Measurements from ENCODE around the gene RPTOR.

Gene RPTOR

DNA sequence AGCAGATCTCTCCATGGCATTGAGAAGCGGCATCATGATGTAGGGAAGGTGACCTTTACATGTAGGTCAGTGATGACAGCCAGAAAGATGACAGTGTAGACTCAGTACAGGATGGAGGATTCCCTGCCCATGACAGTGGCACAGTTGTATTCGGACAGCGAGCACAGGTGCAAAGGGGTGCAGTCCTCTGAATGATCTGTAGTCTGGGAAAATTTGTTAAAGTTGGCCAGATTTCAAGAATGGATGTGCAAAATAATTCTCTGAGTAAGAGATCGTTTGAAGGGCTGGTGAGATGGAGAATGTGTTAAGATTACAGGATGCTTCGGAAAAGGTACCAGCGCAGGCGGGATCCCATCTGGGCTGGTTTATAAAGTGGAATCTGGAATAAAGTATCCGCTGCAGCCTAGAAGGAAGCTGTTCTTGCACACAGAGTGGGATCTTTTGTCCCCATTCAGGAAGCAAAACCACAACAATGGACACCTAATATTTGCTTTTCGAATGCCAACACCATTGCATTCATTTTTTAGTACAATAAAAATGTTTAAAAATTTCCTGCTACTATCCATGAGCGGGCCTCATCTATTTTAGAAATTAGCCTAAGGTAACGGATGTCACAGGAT, 101.2 kb downstream of the RPTOR start:
- DNase-seq = no peak

DNA sequence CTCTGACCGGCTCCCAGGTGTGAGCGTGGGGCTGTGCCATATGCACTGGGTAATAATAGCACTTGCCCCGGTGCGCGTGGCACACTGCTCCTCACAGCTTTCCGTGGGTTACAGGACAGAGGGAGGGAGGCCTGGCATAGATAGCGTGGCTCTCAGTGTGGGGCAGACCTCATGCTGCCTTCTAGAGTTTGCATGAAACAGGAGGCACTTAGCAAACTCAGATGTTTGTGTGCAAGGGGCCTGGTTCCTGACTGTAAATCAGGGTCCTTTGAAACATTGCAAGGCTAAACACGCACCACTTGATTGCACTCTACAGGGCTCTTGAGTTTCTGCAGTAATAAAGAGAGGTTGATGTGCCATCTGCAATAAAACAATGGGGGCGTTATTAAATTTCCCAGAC, 101.7 kb downstream of the RPTOR start:
- DNase-seq = no peak

DNA sequence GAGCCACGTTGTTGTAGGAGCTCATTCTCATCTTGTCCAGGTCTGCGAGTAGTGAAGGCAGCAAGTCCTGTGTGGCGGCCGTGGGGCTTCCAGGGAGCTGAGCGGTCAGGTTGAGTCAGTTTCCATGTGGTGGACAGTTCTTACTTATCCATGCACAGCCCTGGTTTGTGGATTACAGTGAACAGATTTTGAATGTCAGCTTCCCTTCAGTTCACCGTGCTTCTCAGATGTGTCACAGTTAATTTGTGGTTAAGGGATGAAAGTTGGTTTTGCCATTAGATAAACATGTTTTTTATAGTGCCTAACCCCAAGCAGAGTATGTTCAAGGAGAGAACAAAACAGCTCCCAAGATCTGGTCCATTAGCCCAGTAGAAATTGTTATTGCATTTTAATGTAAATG, 103.1 kb downstream of the RPTOR start:
- DNase-seq = peak; percentile 89

DNA sequence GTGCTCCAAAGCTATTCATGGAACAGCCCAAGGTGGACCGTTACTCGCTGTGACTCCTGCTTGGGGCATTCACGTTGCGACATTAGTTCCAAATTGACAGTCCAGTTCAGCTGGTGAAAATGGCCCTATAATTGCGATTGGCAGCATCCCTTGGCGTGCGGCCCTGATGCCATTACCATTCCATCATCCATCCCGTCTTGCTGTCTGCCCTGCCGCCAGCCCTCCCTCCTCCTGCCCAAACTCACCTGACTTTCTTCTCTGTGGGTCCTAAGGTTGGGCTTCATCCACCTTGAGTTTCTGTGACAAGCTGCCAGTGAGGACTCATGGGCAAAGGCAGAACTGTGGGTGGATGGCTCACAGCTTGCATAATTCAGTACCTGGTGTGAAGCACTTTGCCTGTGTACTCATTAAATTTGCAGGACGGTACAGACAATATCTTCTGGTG, 104.6 kb downstream of the RPTOR start:
- no peak for DNase-seq

DNA sequence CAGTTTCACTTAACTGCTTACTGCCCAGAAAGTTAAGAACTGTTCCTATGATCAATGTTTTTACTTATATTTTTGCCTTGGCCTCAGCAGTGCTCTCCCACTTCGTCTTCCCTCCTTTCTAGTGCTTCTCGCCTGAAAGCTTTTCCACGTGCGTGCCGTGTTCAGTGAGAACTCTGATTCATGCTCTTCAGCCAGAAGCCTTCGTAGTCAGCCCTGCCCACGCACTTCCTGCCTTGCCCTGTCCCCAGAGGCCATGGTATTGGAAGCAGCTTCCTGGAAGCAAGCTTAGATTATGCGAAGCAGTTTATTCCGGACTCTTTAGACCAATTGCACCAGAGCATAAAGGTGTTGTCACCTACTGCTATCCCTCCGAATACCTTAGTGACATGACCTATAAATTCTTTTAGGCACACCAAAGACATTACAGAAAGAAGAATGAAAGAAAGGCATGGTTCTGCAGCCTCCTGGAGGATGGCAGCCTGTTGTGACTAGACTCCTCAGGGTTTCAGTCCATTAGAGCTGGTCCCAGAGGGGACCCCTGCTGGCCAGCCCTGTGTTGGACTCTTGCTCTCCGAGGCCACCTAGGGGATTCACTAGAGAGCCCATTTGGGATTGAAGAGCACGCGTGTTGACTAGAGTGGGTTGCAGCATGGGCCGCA, 105.2 kb downstream of the RPTOR start:
- peak; percentile 78 for DNase-seq

DNA sequence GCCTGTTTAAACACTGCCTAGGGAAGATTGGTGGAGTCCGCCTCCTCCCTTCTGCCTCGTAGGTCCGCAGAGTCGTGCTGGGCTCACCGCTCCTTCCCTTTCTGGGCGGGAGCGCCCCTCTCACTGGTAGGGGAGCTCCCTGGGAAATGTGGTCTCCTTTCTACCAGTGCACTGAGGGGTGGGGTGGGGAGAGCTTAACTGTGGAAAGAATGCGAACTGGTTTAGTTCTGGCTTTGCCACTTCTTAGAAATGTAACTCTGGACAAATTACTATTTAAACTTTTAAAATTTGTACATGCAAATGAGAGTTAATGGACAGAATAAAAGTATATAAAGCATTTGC, 105.7 kb downstream of the RPTOR start:
- no peak for DNase-seq

DNA sequence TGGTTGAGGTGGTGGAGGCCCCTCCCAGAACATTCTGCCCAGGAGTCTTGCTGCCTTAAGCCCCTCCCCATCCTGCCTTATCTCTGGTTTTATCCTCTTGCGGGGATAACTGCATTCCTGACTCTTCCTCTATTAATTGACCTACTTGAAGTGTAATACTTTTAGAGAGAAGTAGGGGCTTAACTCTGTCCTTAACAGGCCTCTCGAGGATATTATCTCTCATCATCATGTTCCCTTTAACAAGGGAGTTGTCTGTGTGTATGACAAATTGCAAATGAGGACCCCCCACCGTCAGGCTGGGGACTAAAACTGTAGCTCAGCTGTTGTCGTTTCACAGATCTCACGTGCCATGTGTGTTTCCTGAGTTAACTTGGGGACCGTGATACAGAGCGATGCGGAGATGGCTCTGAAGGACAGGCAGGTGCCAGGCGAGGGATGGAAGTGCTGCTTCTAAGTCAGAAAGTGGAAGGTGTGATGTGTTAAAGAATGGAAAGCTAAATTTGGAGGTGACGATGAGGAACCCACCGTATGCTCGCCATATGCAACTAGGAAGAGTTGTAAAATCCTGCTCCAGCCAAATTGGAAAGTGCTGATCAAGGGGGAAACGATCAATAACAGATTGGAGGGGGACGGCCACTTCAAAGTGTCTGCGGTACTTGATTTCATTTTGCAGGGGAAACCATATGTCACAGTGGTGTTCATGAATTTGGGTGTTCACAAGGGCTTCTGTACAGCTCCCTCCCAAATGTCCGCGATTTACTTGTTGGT, 106.3 kb downstream of the RPTOR start:
- no peak for DNase-seq

DNA sequence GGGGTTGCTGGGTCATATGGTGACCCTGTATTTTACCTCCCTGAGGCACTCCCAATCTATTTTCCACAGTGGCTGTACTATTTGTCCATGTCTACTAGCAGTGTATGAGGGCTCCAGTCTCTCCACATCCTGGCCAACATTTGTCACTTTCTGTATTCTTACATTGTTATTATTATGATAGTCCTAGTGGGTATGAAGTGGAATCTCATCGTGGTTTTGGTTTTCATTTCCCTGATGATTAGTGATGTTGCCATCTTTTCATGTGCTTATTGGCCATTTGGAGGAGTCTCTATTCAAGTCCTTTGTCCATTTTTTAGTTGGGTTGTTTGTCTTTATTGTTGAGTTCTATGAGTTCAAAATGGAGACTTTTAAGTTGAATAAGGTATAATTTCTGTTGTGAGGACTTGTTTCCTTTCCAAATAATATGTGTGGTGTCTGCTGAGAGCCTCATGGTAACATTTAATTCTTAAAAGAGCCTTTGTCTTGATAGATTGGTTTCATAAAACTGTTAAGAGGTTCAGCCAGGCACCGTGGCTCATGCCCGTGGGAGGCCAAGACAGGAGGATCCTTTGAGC, 108.2 kb downstream of the RPTOR start:
- DNase-seq = no peak

DNA sequence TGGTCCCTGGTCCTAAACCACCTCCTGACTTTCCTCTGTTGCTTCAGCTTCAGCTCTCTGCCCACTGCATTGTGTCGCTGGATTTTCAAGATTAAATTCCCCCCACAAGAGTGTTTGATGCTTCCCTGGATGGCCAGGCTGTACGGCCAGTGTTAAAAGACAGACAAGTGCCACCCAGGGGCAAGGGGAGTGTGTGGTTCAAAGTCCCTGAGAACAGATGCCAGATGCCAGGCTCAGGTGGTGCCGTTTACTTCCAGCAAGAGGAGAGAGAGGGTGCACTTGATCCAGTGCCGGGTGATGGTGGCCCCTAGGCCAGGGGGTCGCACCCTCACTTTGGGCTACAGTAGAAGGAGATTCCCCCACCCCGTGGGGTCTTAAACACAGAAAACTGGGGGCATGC, 109.2 kb downstream of the RPTOR start:
- DNase-seq = no peak

DNA sequence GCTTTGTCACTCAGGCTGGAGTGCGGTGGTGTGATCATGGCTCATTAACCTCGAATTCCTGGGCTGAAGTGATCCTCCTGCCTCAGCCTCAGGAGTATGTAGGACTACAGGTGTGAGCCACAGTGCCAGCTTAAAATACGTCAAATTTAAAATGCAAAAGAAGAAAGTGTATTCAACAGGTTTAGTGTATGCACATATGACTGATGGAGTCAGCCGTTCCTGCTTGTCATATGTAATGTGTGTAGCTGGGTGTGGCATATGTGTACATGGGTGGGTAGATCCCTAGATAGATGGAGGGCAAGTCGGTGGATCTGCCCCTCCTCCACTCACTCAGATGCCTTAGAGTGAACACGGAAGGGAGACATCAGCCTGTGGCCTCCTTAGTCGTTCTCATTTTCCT, 111.0 kb downstream of the RPTOR start:
- DNase-seq = no peak

DNA sequence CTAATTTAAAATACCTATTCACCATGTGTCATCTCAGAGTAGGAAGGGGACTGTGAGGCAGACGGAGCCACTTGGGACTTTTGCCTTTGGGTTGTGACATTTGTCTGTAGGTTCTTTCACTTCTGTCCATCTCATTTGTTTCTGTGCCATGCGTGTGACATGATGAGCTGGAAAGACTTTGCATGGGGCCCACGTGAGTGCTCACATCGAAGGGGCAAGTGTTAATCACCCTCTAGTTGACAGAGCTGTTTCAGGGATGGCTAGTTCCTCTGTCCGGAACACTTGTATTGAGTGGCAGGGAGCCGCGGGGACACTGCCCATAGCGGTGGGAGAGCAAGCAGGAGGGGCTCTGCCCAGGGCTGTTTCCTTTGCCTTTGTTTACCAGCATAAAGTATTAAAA, 112.0 kb downstream of the RPTOR start:
- no peak for DNase-seq

DNA sequence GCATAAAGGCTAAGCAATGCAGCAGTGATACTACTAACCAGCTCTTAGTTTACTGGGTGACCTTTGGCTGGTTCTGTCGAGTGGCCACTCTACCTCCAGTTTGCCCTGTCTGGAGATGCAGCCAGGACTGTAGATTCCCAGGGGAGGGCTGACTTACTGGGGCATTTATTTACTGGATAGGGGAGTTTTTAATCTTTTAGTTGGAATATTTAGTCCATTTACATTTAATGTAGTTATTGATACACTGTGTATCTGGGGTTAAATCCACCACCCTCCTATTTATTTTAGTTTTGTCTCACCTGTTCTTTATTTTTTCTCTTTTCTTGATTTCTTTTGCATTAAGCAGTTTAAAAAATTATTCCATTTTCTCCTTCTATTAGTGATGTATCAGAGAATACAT, 112.9 kb downstream of the RPTOR start:
- DNase-seq = no peak

DNA sequence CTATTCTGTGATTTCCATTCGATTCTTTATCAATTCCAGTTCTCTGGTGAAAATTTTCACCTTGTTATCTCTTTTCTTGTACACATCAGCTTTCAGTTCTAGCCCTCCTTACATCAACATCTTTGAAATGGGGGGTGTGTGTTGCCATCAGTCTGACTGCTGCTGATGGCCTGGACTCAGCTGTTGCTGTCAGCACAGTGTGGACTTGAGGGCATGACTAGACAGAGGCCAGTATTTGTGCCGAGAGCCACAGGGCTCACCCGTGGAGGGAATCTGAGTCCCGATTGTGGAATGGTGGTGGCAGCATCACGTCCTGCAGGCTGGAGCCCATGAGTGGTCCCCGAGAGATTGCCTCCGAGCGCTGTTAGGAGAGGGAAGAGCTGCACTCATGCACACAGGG, 114.2 kb downstream of the RPTOR start:
- no peak for DNase-seq

DNA sequence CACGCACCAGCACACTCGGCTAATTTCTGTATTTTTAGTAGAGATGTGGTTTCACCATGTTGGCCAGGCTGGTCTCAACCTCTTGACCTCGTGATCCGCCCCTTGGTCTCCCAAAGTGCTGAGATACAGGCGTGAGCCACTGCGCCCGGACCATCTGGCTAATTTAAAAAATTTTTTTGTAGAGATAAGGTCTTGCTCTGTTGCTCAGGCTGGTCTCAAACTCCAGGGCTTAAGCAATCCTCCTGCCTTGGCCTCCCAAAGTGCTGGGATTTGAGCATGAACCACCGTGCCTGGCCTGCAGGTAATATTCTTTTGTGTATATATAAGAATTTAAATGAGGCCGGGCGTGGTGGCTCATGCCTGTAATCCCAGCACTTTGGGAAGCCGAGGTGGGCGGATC, 115.0 kb downstream of the RPTOR start:
- no peak for DNase-seq

DNA sequence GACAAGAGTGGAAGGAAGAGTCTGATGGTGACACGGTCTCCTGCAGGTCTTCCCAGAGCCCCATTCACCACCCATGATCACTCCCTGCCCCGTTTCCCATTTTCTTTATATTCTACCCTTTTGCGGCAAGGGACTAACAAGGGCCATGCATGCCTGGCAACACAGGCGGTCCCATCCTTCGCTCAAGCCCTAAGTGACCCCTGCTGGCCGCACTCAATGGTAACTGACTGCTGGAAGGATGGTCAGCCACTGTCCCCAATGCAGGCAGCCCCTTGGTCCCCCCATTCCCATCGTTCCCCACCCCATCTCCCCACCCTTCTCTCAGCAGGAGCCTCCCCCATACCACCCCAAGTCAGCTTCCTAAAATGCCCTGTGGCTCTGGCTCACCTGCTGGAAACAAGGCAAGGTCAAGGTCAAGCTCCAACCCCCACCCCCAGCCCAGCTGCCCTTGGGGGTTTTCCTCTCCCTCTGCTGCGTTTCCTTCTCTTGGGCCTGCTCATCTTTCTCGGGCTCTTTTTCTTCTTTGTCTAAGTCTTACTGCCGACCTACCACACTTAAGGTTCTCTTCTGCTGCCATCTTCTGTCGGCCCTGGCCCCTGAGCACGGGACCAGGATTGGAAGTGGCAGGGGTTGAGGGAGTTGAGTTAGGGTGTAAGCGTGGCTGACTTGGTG, 116.0 kb downstream of the RPTOR start:
- DNase-seq = no peak

DNA sequence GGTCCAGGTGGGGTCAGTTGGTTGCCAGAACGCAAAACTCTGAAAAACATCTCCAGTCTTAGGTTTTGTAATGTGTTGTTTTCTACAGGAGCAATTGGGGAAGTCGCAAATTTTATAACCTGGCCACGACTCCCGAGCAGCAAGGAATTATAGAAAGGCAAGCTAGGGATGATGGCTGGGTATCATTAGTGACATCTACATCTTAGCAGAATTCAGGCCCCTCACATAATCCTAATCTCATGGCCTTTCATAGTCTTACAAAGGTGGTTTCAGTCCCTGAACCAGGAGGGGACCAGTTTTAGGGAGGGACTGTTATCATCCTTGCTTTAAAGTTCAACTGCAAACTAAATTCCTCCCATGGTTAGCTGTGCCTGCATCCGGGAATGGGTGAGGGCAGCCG, 117.9 kb downstream of the RPTOR start:
- no peak for DNase-seq

DNA sequence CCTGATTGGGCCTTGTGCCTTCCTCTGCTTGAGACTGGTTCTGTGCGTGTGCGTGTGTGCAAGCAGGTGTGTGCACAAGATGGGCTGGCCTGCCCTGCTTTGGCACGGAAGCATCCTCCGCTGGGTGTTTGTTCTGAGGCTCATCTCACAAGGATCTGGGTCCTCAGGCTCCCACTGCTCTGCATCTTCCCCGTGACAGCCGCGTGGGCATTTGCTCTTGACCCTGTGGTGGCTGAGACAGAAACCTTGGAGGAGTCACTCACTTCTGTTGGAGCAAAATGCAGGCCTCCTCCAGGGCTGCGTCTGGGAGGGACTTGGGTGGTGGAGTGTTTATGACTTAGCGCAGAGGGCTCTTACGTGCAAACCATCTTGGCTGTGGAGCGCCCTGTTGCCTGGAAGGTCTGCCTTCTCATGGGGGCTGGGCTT, 119.2 kb downstream of the RPTOR start:
- peak; percentile 17 for DNase-seq

DNA sequence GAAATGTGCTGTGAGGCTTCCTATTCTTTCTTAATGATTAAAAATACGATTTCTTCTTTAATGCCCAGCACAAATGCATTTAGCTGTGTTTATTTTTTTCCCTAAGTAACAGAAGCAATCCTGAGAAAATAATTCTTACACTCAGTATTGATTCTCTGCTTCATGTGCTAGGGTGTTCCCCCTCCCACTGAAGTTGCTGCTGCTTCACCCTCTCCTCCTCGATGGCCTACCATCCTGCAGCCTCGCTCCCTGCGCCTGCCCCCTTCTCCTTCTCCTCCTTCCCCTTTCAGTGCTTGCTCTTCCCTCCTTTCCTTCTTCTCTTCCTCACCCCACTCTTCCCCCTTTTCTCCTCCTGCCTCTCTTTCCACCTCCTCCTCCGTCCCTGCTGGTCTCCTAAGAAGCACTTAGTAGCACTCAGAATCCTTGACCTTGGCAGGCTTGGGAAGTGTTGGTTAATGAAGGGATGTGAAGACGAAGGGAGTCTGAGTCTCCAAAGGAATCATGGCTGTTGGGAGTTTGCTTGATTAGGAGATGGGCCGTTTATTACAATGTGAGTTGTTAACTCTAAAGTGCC, 119.7 kb downstream of the RPTOR start:
- no peak for DNase-seq

DNA sequence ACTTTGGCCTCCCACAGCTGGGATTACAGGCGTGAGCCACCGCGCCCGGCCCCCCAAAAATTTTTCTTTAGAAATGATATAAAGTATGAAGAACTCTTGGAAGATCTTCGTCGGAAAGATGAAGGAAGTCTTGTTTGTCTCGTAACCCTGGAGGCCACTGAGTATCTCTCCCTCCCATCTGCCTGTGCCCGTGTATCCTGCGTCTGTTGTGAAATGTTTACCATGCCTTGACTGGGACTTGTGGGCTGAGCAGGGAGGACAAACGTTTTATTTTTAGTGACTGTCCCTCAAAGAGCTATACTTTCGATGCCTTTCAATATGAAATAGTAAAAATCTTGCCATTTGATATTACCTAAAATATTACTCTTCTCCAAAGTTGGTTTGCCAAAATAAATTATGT, 121.2 kb downstream of the RPTOR start:
- no peak for DNase-seq

DNA sequence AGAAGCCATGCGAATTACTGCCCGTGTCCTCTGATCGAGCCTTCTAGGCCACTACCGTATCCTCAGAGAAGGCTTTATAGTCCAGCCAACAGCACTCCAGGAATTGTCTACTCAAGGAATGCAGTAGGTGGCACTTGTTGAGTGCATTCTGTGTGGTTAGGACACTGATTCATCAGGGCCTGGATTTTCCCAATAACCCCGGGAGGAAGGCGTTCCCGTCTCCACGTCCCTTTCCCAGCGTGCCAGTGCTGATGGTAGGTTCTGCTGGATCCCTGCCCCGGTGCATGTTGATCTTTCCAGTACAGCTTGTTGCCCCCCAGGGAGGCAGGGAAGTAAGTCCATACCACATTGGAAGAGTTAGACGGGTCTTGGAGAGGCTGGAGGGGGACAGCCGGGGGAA, 122.2 kb downstream of the RPTOR start:
- DNase-seq = no peak

DNA sequence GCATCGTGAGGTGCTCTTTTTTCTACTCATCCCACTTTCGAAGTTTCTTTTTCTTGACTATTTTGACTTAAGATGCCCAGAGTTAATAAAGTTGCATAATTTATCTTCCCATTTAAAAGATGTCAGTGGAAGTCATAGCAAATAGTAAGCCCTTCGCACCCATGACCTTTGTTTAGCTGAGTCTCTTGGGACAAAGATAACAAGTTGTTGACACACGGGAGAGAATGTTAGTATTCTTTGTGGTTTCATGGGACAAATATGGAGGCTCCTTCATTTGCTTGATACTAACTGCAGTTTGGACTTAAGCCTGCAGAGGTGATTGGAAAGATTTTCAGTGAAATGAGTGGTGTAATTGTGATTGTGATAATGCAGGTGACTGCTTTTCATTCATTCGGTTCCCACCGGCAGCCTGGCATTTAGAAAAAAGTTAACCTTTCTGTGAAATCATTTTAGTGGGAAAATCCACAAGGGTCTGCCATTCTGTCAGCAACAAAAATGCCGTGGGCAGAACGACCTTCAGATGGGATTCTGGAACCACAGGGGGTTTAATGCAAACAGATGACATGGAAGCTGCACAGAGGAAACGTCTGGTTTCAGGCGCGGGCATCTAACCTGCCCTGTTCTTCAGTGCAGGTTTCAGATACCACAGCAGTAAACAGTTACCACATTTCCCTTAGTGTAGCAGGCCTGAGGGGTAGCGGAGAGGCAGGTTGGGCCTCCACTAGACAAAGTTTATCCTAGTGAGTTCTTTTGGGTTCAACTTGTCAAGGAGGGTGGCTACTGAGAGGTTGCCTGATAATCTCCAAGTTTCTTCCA, 123.0 kb downstream of the RPTOR start:
- DNase-seq = no peak
